Adipocyte (in vitro differentiated cells): ENCODE data around the gene PKMYT1.

ENCODE experiments used
- DNase-seq: peaks from one replicate; pipeline ENCODE4 v3.0.0-alpha.2; 2015; ENCODE audit warnings: low read depth
- H3K27me3 ChIP-seq: replicated peaks from 2 replicates; pipeline ENCODE4 v1.7.0; 2013; ENCODE audit warnings: mild to moderate bottlenecking, low read length, moderate library complexity; ENCODE audit not compliant: control insufficient read depth, insufficient read depth
- H3K36me3 ChIP-seq: 2 replicates; pipeline ENCODE4 v1.7.0; 2013; ENCODE audit warnings: low read length, mild to moderate bottlenecking, moderate library complexity; ENCODE audit not compliant: control insufficient read depth, insufficient read depth, severe bottlenecking
- H3K4me1 ChIP-seq: 2 replicates; pipeline ENCODE4 v1.7.0; 2013; ENCODE audit warnings: mild to moderate bottlenecking, low read length, moderate library complexity; ENCODE audit not compliant: control insufficient read depth, insufficient read depth
- H3K4me3 ChIP-seq: 2 replicates; pipeline ENCODE4 v1.7.0; 2013; ENCODE audit warnings: mild to moderate bottlenecking, low read length, moderate library complexity
- H3K9ac ChIP-seq: 2 replicates; pipeline ENCODE4 v1.7.0; 2013; ENCODE audit warnings: mild to moderate bottlenecking, low read length, moderate library complexity
- H3K9me3 ChIP-seq: 2 replicates; pipeline ENCODE4 v1.7.0; 2013; ENCODE audit warnings: mild to moderate bottlenecking, low read length, moderate library complexity; ENCODE audit not compliant: control insufficient read depth

Gene PKMYT1

GRCh38 chr16:2969545-2970521 is 10.4 kb downstream of the PKMYT1 start:
- peaks cover 4% of the 10 kb centered on the region for H3K4me1 ChIP-seq

DNA sequence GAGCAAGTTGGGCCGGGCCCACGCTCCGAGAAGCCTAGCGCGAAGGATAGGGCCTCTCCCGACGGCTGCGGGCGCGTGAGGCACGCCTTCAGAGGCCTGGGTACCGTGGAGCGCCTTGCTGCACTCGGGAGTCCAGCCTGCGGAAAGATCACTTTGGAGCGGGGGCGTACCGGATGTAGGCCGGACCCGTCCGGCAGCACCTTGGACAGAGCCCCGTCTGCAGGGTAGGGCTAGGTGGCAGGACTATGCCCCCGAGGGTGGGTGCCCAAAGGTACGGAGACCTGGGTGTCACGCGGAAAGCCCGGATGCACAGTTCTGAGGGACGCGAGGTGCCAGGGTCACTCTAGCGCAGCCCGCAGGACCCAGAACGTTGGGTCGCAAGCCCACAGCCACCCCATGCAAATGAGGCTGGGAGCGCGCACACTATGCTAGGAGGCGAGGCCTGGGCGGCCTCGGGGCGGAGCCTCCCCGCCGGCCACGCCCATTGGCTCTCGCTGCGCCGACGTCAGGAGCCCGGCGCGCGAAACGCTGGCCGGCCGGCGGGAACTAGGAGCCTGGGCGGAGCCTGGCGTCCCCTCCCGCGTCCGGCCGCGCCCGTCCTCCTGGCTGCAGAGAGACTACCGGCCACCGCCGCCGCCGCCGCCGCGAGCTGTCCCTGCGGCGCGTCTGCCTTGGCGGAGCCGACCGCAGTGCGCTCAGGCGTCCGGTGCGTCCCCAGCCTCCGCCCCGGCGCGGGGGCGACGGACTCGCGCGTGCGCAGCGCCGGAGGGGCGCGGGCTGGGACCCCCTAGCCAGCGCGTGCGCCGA is 11.3 kb downstream of the PKMYT1 start, which contains the start of gene PAQR4:
PAQR4 (plus strand) TSS at position 611 of the 807 bp plus-strand sequence. CDS start 327 bp downstream, outside the sequence.
- Histone ChIP-seq H3K4me3 (peak within 1 kb of the TSS; percentile 81), H3K36me3 (no peaks in the 10 kb centered on the region), H3K27me3 (peaks cover 19% of the 10 kb centered on the region), H3K9ac (peak within 1 kb of the TSS; percentile 62), H3K9me3 (no peaks in the 10 kb centered on the region), H3K4me1 (peaks cover 4% of the 10 kb centered on the region)
- DNase-seq, result peak; percentile 93

More at GRCh38 chr16:2969545-2970521, 10.4 kb downstream of the PKMYT1 start:
- Histone ChIP-seq H3K4me3 (peak overlapping the region; percentile 81), H3K9me3 (no peaks in the 10 kb centered on the region), H3K27me3 (peaks cover 19% of the 10 kb centered on the region), H3K9ac (peak overlapping the region; percentile 62), H3K36me3 (no peaks in the 10 kb centered on the region)
- peak; percentile 59 for DNase-seq

DNA sequence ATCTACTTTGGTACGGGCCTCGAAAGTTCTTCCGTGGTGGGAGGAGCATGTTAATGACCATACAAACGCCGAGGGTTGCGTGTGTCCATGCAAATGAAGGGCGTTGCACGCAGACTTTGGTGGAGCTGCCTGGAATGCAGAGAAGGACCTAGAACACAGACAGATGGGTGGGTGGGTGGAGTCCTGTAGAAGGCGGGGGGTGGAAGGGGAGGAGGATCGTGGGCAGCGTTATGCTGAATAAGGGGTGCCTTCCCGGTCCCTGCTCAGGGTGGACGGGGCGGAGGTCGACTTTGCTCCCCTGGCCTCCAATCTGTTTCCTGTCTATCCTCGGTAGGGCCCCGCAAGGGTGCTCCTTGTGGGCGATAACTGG is 11.9 kb downstream of the PKMYT1 start:
- H3K9ac ChIP-seq, result no peak overlapping the region
- H3K4me3 ChIP-seq, result peak overlapping the region; percentile 81
- no peaks in the 10 kb centered on the region for H3K36me3 ChIP-seq
- H3K4me1 ChIP-seq, result peaks cover 7% of the 10 kb centered on the region
- peaks cover 19% of the 10 kb centered on the region for H3K27me3 ChIP-seq
- DNase-seq, result no peak
- H3K9me3 ChIP-seq, result no peaks in the 10 kb centered on the region

DNA sequence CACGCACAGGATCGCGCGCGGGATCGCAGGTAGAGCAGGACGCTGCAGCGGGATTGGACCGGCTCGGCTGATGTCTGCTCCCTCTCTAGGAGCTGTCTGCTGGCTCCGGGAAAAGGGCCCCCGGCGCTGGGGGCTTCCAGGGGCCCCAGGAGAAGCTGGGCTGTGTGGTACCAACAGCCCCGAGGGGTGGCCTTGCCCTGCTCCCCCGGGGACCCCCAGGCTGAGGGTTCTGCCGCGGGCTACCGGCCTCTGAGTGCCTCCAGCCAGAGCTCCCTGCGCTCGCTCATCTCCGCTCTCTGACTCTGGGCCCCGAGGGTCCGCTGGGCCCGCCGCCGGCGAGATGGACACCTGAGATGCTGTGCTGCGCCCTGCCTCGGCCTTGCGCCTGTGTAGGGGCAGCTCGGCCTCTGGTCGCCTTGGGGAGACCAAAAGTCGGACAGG is 12.5 kb downstream of the PKMYT1 start:
- Histone ChIP-seq H3K36me3 (no peaks in the 10 kb centered on the region), H3K27me3 (peaks cover 22% of the 10 kb centered on the region), H3K4me3 (no peak overlapping the region), H3K4me1 (peaks cover 7% of the 10 kb centered on the region), H3K9me3 (no peaks in the 10 kb centered on the region), H3K9ac (no peak overlapping the region)
- DNase-seq, result no peak

DNA sequence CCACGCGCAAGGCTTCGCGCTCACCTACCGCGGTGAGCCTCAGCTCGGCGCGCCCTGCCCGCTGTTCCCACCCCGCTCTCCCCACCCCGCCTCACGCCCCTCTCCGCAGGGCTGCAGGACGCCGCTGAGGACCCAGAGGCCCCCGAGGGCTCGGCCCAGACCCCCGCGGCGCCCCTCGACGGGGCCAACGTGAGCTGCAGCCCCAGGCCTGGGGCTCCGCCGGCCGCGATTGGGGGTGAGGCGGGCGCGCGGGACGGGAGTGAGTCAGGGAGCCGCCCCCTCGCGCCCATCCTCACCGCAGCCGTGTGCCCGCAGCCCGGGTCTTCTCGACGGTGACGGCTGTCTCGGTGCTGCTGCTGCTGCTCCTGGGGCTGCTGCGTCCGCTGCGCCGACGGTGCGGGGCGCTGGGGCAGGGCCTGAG is 13.0 kb downstream of the PKMYT1 start:
- Histone ChIP-seq H3K4me1 (peaks cover 7% of the 10 kb centered on the region), H3K9ac (no peak overlapping the region), H3K27me3 (peaks cover 27% of the 10 kb centered on the region), H3K36me3 (no peaks in the 10 kb centered on the region), H3K9me3 (no peaks in the 10 kb centered on the region), H3K4me3 (no peak overlapping the region)
- no peak for DNase-seq

- Histone ChIP-seq H3K27me3 (peaks cover 32% of the 10 kb centered on the region), H3K4me1 (peaks cover 7% of the 10 kb centered on the region), H3K36me3 (no peaks in the 10 kb centered on the region), H3K4me3 (no peak overlapping the region), H3K9ac (no peak overlapping the region), H3K9me3 (no peaks in the 10 kb centered on the region)
- peak; percentile 20 for DNase-seq
Observed at GRCh38 chr16:2966808-2967191, 13.4 kb downstream of the PKMYT1 start.

DNA sequence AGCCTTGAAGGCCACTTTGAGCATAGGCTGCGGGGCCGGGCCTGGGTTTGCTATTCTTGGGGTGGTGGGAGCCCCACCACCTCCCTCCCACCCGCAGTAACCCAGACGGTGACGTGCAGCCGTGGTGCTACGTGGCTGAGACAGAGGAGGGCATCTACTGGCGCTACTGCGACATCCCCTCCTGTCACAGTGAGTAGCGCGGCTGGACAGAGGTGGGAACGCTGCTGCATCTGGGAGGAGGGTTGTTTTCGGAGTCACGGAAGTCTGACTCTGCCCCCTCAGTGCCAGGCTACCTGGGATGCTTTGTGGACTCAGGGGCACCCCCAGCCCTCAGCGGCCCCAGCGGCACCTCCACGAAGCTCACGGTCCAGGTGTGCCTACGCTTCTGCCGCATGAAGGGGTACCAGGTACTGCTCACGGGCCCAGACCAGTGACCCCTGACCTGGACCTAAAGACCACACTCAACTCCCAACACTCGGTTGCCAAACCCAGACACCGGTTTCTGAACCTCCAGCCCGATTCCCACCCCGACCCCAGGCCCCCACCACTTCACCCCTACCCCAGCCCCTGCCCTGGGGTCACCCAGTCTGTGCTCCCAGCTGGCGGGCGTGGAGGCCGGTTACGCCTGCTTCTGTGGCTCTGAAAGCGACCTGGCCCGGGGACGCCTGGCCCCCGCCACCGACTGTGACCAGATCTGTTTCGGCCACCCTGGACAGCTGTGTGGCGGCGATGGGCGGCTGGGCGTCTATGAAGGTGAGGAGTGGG is 14.0 kb downstream of the PKMYT1 start:
- no peaks in the 10 kb centered on the region for H3K36me3 ChIP-seq
- DNase-seq, result no peak
- peaks cover 7% of the 10 kb centered on the region for H3K4me1 ChIP-seq
- H3K9ac ChIP-seq, result no peak overlapping the region
- no peaks in the 10 kb centered on the region for H3K9me3 ChIP-seq
- H3K4me3 ChIP-seq, result no peak overlapping the region
- peaks cover 35% of the 10 kb centered on the region for H3K27me3 ChIP-seq

- Histone ChIP-seq H3K4me1 (peaks cover 6% of the 10 kb centered on the region), H3K4me3 (no peak overlapping the region), H3K9ac (no peak overlapping the region), H3K27me3 (peaks cover 44% of the 10 kb centered on the region), H3K36me3 (no peaks in the 10 kb centered on the region), H3K9me3 (no peaks in the 10 kb centered on the region)
- no peak for DNase-seq
Observed at GRCh38 chr16:2964475-2965336, 15.5 kb downstream of the PKMYT1 start.

GRCh38 chr16:2963723-2964474 is 16.3 kb downstream of the PKMYT1 start, which contains the start of gene KREMEN2:
Gene KREMEN2, plus strand, starts transcription at chr16:2964275. Its CDS starts 246 bp downstream, at chr16:2964521.
- DNase-seq, result peak; percentile 54
- H3K4me1 ChIP-seq, result peaks cover 4% of the 10 kb centered on the region
- H3K9me3 ChIP-seq, result no peaks in the 10 kb centered on the region
- H3K9ac ChIP-seq, result no peak within 1 kb of the TSS
- H3K27me3 ChIP-seq, result peaks cover 49% of the 10 kb centered on the region
- peak within 1 kb of the TSS; percentile 50 for H3K4me3 ChIP-seq
- H3K36me3 ChIP-seq, result no peaks in the 10 kb centered on the region
